HUES6 (cell line): ENCODE data around the gene SMC4.

Source experiments
- H3K27ac ChIP-seq: 2 replicates; pipeline ENCODE4 v1.7.0; 2013; ENCODE audit warnings: low read depth, mild to moderate bottlenecking, low read length, inconsistent platforms
- H3K27me3 ChIP-seq: 2 replicates; pipeline ENCODE4 v1.6.1; 2013; ENCODE audit warnings: low read length; ENCODE audit not compliant: control insufficient read depth, insufficient read depth
- H3K36me3 ChIP-seq: 2 replicates; pipeline ENCODE4 v1.6.1; 2013; ENCODE audit warnings: low read length; ENCODE audit not compliant: control insufficient read depth, insufficient read depth
- H3K4me1 ChIP-seq: 2 replicates; pipeline ENCODE4 v1.6.1; 2013; ENCODE audit warnings: low read length; ENCODE audit not compliant: control insufficient read depth, insufficient read depth
- H3K4me3 ChIP-seq: 2 replicates; pipeline ENCODE4 v1.5.1; 2013; ENCODE audit warnings: low read depth, low read length
- H3K9ac ChIP-seq: one replicate; pipeline ENCODE4 v1.6.1; 2013; ENCODE audit warnings: mild to moderate bottlenecking, low read length
- H3K9me3 ChIP-seq: 2 replicates; pipeline ENCODE4 v1.6.1; 2013; ENCODE audit warnings: low read depth, low read length; ENCODE audit not compliant: control insufficient read depth, insufficient read depth

Gene SMC4

DNA sequence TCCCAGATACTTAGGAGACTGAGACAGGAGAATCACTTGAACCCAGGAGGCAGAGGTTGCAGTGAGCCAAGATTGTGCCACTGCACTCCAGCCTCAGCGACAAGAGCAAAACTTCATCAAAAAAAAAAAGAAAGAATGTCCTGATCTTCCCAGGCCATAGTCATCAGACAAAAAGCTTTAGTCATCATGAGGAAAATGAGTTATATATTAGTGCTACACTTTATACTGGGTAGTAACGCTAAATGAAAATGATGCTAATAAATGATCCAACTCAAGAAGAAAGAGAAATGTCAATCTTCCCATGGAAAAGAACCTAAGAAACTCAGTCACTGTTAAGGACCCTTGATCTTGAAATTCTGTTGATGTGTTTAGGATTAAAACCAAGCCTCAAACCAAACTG lies 76.4 kb downstream of the SMC4 start:
- Histone ChIP-seq H3K27me3 (no peaks in the 10 kb centered on the region; the same call in 1 of the 2 replicates), H3K36me3 (no peaks in the 10 kb centered on the region), H3K9ac (no peak overlapping the region), H3K4me3 (no peak overlapping the region), H3K27ac (no peak overlapping the region), H3K9me3 (peaks cover 10% of the 10 kb centered on the region), H3K4me1 (no peaks in the 10 kb centered on the region)

DNA sequence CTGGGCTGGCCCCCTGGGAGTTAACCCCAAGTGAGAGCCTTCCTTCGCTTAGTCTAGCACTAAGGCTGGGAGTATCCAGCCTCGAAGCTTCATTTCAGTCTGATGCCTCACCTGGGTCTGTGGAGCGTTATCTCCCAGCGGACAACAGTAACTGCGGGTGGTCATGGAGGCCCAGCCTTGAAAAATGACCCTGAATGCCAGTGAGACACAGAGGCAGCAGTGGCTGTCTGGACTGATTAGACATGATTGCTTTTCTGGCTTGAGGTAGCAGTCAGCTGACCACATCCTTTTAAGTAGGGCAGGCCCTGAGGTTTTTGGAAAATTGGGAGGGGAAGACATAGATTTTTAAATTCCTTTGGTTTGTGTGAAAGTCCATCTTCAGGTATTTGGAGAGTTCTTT lies 78.3 kb downstream of the SMC4 start:
- Histone ChIP-seq H3K4me3 (no peak overlapping the region), H3K27me3 (no peaks in the 10 kb centered on the region; the same call in 1 of the 2 replicates), H3K27ac (no peak overlapping the region), H3K4me1 (no peaks in the 10 kb centered on the region), H3K36me3 (no peaks in the 10 kb centered on the region), H3K9me3 (no peaks in the 10 kb centered on the region), H3K9ac (no peak overlapping the region)

DNA sequence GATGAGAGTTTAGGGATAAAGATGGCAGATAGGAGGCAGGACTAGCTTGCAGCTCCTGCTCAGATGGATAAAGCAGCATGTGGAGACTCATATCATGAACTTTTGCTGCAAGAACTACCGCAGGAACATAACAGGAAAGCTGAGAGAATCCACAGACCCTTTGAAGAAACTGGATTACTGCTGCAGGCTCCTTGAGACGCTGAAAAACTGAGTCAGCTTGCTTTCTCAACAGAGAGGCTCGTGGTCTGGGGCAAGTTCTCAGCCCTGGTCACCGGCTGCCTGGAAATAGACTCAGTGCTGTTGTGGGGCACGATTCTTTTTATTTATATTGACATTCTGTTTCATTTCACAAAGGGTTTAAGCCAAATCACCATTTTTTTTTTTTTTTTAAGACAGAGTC lies 78.9 kb downstream of the SMC4 start:
- H3K9me3 ChIP-seq = no peaks in the 10 kb centered on the region
- H3K27ac ChIP-seq = no peak overlapping the region
- H3K27me3 ChIP-seq = no peaks in the 10 kb centered on the region
- no peak overlapping the region for H3K9ac ChIP-seq
- no peaks in the 10 kb centered on the region for H3K36me3 ChIP-seq
- no peaks in the 10 kb centered on the region for H3K4me1 ChIP-seq
- no peak overlapping the region for H3K4me3 ChIP-seq

DNA sequence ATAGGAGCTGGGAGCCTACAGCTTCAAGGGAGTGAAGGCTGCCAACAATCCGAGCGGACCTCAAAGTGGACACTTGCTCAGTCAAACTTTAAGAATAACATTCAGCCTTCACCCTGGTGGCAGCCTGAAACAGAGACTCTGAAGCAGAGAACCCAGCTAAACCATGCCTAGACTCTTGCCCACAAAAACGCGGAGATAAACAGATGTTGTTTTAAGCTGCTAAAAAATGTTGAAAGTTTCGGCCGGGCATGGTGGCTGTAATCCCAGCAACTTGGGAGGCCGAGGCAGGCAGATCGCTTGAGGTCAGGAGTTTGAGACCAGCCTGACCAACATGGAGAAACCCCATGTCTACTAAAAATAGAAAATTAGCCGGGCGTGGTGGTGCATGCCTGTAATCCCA lies 79.9 kb downstream of the SMC4 start:
- no peak overlapping the region for H3K9ac ChIP-seq
- no peaks in the 10 kb centered on the region for H3K27me3 ChIP-seq
- no peak overlapping the region for H3K27ac ChIP-seq
- H3K9me3 ChIP-seq = no peaks in the 10 kb centered on the region
- H3K4me1 ChIP-seq = no peaks in the 10 kb centered on the region
- H3K4me3 ChIP-seq = no peak overlapping the region
- no peaks in the 10 kb centered on the region for H3K36me3 ChIP-seq

DNA sequence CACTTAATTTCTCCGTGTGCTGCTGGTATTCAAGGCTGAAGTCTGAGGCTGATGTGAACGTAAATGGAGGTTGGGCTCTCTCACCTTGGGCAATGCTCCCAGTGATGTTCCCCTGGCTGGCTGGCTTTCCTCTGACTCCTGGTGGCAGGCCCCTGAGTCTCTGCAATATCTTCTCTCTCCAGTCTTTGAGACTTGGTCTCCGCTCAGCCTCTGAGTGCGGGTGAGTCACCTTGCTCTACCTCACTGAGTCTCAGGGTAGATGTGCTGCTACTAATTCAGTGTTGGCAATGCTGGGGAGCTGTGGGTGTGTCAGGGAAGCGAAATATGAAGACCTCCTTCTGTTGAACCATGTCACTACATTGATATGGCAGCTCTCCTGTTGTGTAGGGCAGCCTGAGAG lies 81.5 kb downstream of the SMC4 start:
- Histone ChIP-seq H3K9ac (no peak overlapping the region), H3K9me3 (no peaks in the 10 kb centered on the region), H3K27me3 (no peaks in the 10 kb centered on the region), H3K4me1 (no peaks in the 10 kb centered on the region), H3K4me3 (no peak overlapping the region), H3K27ac (no peak overlapping the region), H3K36me3 (no peaks in the 10 kb centered on the region)

DNA sequence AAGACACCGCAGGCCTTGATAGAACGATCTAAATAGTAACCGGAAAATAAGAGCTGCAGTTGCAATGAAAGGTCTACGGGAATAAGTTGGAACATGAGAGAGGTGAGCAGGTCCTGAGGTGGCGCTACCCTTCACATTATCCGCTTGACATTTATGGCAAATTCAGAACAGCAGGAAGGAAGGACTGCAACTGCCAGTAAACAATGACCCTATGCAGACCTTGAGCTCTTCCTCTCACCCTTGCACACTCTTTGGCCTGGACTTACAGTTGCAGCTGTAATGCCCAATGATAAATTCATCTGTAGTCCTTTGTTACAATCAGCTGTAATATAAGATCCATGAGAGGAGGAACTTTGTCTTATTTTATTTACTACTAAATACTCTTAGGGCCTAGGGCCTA lies 82.4 kb downstream of the SMC4 start:
- H3K4me3 ChIP-seq = no peak overlapping the region
- no peak overlapping the region for H3K9ac ChIP-seq
- H3K27ac ChIP-seq = no peak overlapping the region
- H3K36me3 ChIP-seq = no peaks in the 10 kb centered on the region
- H3K27me3 ChIP-seq = no peaks in the 10 kb centered on the region
- no peaks in the 10 kb centered on the region for H3K9me3 ChIP-seq
- H3K4me1 ChIP-seq = no peaks in the 10 kb centered on the region

DNA sequence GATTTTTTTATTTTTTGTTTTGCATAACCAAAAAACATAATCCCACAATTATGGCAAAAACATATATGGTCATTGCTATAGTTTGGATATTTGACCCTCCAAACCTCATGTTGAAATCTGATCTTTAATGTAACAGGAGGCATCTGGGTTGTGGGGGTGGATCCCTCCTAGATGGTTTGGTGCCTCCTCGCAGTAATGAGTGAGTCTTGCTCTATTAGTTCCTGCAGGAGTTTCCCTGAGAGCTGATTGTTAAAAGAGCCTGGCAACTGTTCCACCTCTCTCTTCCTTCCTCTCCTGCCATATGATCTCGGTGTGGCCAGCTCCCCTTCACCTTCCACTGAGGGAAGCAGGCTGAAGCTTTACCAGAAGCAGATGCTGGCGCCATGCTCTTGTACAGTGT lies 83.3 kb downstream of the SMC4 start:
- Histone ChIP-seq H3K27me3 (no peaks in the 10 kb centered on the region), H3K4me3 (no peak overlapping the region), H3K36me3 (no peaks in the 10 kb centered on the region), H3K27ac (no peak overlapping the region), H3K9me3 (no peaks in the 10 kb centered on the region), H3K9ac (no peak overlapping the region), H3K4me1 (no peaks in the 10 kb centered on the region)
